HG03175 (cell line): Measurements from ENCODE around the gene KDR.

Experiments used
- ATAC-seq: cut with Tn5 transposase; IDR thresholded peaks from one replicate; pipeline ENCODE4 v1.9.1; 2021; ENCODE audit warnings: mild to moderate bottlenecking, moderate library complexity; ENCODE audit not compliant: unreplicated experiment

KDR gene

DNA sequence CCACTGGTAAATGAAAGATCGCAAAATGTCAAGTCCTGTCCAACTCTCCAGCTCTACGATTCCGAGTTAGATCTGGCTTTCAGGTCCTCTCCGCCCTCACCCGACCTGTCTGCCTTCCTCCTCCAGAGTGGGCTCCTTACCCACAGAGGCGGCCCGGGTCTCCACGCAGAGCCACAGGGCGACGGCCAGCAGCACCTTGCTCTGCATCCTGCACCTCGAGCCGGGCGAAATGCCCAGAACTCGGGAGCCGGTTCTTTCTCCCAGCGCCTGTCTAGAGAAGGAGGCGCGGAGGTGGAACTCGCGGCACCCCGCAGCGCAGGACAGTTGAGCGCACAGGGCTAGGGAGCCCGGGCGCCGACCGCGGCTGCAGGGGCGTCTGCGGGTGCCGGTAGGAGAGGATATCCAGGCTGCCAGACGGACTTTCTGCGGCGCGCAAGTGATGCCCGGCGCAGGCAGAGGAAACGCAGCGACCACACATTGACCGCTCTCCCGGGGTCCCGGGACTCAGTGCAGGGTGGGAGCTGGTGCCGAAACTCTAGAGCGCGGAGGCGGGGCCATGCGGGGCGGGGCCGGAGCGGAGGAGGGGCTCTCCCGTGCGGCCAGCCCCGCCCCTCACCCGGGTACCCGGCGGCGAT is at the start of gene KDR:
TSS of gene KDR (minus strand) at position 509 of the 635 bp plus-strand sequence. CDS start at position 207, 302 bp downstream.
- ATAC-seq: no peak

DNA sequence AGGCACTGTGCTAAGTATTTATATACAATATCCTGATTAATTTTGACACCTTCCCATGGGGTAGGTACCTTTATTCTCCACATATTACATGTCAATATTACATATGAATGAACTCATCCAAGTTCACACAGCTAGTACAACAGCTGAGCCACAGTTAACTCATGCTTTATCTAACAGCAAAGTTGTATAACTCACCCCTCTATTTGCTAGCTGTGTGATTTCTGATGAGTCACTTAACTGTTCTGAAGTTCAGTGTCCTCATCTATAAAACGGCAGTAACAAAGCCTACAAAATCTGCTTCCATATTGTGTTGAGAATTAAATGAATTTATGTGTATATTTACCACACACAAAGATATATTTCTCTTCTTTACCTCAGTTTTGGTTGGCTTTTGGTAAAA is 48.2 kb upstream of the KDR start:
- ATAC-seq: no peak

GRCh38 chr4:55172694-55173287 is 47.4 kb upstream of the KDR start:
- ATAC-seq: no peak

DNA sequence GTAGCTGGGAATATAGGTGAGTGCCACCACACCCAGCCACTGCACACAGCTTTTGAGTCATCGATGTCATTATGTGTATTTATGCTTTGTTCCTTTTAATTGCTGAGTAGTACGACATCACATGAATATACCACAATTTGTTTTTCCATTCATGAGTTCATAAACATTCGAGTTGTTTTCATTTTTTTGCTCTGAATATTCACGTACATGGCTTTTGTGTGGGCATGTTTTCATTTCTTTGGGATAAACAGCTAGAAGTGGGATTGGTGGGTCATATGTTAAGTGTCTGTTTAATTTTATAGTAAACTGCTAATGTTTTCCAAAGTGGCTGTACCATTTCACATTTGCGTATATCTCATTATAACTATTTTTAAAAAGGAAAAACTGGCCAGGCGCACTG is 45.1 kb upstream of the KDR start:
- ATAC-seq: no peak

GRCh38 chr4:55169352-55169961 is 44.1 kb upstream of the KDR start:
- ATAC-seq: no peak

DNA sequence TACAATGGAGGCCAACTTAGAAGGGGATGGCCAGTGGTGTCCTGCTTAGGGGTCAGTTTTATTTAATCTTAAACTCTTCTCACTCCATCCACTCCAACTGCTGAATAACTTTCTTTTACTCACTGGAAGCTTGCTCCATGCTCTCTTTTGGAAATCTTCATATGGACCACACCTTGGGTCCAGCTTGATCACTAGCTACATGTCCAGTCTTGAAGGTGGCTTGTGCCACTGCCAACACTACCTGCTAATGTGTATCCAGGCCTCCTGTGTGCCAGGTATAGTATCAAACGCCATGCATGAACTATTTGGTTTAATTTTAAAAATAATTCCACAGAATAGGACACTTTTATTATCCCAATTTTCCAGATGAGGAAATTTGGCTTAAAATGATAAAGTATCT is 37.0 kb upstream of the KDR start:
- ATAC-seq: no peak

DNA sequence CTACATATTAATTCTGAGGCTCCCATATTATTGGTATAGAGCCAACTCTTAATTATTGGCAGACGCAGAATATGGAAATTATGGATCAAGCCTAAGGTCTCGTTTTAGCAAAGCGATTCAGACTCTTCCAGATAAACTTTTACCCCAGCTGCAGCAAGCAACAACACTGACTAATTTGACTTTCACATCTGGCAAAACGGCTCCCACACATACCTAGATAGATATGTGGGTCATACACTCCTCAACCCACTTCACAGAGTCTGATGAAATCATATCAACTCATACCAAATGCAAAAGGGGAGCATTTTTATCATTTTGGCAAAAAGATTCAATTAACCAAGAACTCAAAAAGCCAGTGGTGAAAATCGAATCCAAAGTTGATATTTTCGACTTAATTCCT is 36.3 kb upstream of the KDR start:
- ATAC-seq: no peak

GRCh38 chr4:55159851-55160250 is 34.5 kb upstream of the KDR start:
- no peak for ATAC-seq

GRCh38 chr4:55158957-55159356 is 33.6 kb upstream of the KDR start:
- no peak for ATAC-seq

- no peak for ATAC-seq
These were observed 32.3 kb upstream of the KDR start for GRCh38 chr4:55157559-55158277.

- ATAC-seq: no peak
These were observed 29.5 kb upstream of the KDR start for GRCh38 chr4:55154933-55155332.

DNA sequence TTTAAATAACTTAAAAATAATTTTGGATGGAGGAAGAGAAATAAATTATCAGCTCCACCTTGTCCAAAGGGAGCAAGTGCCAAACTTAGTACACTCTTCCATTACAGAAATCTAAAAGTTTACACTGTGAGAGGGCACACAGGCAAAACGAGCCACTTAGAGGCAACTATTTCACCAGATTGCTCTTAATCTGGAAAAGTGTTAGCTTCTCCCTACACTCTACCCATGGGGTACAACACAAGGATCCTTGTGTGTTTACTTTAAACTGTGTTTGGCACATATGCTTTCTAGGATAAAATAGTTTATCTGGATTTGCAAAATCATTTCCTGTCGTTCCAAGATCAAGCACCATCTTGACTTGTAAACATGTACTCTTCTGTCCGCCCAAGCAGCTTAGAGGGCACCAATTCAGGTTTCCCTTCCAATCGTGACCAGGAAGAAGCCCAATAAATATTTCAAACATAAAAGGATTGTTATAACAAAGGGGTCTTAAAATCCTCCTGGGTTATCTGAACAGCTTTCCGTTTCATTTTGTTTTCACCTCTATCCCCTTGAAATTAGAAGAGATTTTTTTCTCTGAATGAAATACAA is 29.0 kb upstream of the KDR start:
- no peak for ATAC-seq

GRCh38 chr4:55143858-55144257 is 18.5 kb upstream of the KDR start:
- no peak for ATAC-seq

GRCh38 chr4:55138367-55138766 is 13.0 kb upstream of the KDR start:
- ATAC-seq: no peak

GRCh38 chr4:55136634-55137033 is 11.2 kb upstream of the KDR start:
- no peak for ATAC-seq

GRCh38 chr4:55133951-55134350 is 8.6 kb upstream of the KDR start:
- ATAC-seq: no peak

DNA sequence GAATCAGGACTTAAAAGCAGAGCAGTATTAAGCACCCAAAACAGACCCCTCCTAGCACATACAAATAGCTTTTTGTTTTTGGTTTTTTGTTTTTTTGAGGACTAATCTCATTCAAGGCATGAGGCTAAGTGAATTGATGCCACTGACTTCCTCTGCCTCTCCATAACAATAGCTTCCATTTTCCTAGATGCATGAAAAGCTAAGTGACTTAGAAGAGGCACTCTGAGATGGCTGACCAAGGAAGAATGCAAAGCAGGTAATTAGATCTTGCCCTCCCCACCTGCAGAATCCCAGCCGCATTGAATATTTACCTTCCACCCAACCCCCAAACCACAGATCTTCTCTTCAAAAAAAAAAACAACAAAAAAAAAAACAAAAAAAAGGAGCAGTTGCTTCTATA is 7.4 kb upstream of the KDR start:
- ATAC-seq: no peak

DNA sequence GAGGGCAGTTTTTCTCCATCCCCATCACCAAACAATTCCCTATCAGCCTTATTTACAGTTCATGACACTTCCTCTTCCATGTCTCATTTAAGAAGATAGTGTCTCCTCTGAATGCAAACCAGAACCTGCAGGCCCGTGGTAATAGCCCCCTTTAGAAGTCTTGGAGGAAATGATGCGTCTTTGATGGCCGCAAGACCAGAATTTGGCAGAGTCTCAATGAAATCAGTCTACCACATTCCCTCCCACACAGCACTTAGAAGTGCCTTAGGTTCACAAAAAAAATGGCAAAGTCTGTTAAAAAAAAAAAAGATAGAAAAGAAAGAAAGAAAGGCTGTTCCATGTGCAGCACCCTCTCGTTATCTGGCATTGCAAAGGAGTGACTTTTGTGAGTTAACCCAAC is 2.1 kb upstream of the KDR start:
- ATAC-seq: no peak

- ATAC-seq: no peak
These were observed 1.7 kb upstream of the KDR start for GRCh38 chr4:55127053-55127452.

DNA sequence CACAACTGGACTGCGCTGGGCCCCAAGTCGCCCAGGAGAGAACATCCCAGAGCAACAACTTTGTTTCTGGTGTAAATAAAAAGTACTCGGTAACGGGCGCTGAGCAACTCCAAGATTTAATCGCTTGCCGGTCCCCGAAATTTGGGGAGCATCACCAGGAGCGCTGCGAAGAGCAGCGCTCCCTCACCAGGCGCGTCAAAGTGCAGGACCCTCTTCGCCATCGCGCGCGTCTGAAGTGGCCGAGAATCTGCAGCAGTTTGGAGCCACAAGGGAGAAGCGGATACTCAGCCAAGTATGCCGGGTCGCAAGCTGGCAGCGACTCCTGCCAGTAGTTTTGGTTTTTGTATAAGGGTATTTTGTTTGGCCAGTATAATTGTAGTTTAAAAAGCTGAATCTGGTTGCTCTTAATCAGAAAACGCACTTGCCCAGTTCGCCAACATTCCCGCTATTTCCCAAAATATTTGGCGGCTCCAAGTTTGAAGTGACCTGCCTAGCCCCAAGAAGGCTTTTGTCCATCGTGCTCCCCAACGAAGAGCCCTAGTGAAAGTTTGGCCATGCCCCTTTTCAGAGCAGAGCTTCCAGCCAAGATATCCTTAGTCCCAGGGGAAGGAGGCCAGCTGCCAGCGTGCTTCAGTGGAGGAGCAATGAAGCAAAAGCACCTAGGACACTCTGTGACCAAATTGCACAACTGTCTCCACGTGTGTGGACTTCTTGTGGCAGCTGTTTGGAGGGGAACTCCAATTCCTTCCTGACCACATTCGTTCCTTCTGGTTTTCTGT is 557 bp upstream of the KDR start:
- no peak for ATAC-seq
